Measurements from ENCODE around the gene SLC12A8.

SLC12A8 gene

DNA sequence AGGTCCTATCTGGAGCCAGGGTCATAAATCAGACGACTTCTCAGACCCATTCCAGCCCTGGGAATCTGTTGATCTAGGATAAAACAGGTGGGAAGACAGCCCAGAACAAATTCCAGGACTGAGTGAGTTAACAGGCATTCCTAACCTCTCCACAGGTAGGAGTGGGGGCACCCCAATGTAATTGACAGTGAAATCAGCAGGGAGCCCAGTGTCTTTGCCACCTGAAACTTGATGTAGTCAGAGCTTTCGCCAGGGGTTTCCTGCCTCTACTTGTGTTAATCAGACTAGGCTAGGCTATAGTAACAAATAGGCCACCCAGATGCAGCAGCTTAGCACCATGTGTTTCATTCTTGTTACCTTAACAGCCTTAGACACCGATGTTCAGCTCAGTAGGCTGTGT, 154.0 kb downstream of the SLC12A8 start:
- no peak for TF ChIP-seq ZFX (IDR thresholded peaks at IDR 0.05)
- TF ChIP-seq, protein P1, sequence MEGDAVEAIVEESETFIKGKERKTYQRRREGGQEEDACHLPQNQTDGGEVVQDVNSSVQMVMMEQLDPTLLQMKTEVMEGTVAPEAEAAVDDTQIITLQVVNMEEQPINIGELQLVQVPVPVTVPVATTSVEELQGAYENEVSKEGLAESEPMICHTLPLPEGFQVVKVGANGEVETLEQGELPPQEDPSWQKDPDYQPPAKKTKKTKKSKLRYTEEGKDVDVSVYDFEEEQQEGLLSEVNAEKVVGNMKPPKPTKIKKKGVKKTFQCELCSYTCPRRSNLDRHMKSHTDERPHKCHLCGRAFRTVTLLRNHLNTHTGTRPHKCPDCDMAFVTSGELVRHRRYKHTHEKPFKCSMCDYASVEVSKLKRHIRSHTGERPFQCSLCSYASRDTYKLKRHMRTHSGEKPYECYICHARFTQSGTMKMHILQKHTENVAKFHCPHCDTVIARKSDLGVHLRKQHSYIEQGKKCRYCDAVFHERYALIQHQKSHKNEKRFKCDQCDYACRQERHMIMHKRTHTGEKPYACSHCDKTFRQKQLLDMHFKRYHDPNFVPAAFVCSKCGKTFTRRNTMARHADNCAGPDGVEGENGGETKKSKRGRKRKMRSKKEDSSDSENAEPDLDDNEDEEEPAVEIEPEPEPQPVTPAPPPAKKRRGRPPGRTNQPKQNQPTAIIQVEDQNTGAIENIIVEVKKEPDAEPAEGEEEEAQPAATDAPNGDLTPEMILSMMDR (conservative IDR thresholded peaks at IDR 0.05): no peak
- no peak overlapping the region for H3K27ac ChIP-seq

DNA sequence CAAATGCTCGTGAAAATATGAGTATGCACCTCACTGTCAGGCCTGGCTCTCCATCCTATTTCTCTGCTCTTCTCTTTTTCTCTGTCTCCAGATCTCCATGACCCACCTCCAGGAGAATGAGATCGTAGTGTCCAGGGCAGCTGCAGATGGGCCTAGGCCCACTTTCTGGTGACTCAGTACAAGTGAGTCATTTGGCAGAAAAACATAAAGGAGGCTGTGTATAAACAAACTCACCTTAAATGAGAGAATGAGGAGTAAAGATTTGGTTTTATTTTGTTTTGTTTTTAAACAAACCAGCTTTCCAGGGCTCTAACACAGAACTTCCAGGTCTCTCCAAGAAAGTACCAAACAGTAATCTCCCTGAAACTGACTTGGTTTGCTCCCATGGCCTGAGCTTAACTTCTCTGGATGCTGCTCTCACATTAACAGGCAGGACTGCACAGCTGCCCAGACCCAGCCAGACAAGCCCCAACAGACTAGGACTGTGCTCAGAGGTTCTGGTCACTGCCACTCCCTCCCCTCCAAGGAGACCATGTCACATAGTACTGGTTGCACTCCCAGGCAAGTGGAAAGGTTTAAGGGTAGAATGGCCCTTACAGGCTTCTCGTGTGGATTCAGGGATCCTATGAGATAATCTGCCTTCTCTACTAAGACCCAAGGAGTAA, 155.2 kb downstream of the SLC12A8 start:
- TF ChIP-seq, protein P1 (conservative IDR thresholded peaks at IDR 0.05): no peak
- H3K27ac ChIP-seq: no peak overlapping the region

DNA sequence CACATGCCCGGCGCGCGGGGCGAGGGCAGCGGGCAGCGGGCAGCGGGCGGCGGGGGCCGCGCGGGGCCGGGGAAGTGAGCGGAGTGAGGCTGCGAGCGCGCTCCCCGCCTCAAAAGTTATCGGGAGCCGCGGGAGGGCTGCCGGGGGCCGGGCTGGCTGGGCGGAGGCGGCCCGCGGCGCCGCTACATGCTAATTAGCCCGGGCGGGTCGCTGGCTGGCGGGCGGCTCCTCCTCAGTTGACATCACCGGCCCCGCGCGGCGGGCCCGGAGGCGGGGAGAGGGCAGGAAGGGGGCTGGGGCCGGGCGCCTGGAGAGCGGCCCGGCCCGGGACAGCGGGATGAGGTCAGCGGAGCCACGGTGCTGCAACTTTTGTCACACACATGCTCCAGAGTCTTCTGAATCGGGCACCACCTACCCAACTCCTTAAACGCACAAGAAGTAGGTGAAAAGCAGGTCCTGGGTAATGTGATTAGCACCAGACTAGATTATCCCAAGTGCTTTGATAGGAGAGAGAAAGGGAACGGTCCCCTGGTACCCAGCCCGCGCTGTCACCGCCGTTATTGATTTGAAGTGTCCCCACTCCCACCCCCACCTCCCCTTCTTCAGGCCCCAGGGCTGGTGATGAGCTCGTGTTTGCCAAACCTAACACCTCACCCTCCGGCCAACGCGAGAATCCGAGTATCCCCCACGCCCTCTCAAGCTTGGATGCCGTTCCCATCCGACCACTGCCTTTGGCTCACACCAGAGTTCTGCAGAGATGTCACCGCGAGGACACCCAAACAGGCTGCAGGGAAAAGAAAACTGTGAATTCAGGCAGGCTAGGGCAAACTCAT, 156.4 kb downstream of the SLC12A8 start, which contains the start of gene HEG1:
HEG1 (minus strand) TSS at position 85 of the 833 bp plus-strand sequence. CDS start 107 bp downstream, outside the sequence.
- TF ChIP-seq ZFX (IDR thresholded peaks at IDR 0.05): no peak
- TF ChIP-seq, protein P1 (conservative IDR thresholded peaks at IDR 0.05): 0 out of 2 replicates have a peak, but pooled peaks have one; percentile 30
- H3K27ac ChIP-seq: peak within 1 kb of the TSS; percentile 14; the same call in 1 of the 2 replicates

DNA sequence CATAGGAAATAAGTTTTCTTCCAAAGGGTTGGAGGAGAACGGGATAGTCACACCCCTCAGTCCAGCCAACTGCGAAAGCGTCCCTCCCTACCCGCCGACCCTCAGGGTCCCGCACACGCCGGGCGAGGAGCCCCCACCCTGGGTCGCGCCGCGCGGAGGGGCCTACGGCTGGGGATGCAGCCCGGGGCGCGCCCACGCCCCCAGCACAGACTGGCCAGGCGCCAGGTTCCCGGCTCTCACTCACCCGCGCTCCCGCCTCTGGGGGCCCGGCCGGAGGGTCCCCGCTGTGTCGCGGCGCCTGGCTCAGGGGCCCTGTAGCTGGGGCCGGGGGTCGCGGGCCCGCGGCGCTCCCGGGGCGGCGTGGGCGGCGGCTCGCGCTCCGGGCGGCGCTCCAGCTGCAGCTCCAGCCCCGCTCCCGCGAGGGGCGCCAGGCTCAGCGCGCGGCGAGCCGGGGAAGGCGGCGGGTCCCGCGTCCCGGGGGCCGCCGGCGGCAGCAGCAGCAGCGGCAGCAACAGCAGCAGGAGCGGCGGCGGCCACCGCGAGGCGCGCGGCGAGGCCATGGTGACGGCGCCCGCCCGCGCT, 157.1 kb downstream of the SLC12A8 start:
- H3K27ac ChIP-seq: peak overlapping the region; percentile 14; the same call in 1 of the 2 replicates

DNA sequence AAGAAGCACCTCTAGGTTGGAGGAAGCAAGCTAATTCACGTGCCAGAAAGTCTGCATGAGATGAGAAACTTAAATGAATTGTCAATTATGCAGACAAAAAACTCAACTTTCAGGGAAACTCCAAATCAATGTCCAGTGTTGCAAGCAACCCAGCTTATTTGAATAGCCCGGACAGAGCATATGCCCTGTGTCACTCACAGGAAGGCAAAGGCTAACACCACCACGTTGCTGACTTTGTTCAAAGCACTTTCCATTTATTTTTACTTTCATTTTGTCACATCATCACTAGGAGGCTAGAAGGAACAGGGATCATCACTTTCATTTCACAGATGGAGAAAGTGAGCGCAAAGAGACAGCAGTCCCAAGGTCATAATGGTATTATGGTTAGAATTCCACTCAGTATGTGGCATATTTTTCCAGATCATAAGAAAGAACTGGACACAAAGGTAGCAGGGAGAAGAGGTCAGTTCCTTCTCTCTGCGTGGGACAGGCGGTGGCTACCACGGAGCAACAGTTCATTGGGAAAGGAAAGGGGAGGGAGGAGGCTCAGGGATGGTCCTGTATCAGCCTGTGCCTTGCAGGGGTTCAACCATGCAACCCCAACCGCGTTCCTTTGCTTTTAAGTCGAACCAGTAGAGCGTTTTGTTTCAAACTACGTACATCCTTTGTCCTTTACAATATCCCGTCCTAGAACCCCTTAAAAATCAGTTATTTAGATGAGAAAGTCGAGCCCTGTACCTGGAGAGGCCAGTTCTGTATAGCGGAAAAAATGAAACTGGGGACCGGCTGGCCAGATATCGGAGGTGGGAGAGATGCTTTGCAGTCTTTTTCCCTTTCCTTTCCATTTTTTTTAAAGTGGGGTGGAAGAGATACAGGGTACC, 157.9 kb downstream of the SLC12A8 start:
- TF ChIP-seq, protein P1 (conservative IDR thresholded peaks at IDR 0.05): no peak
- TF ChIP-seq ZFX (IDR thresholded peaks at IDR 0.05): no peak
- no peak overlapping the region; the same call in 1 of the 2 replicates for H3K27ac ChIP-seq

More for the DNA sequence above, 157.1 kb downstream of the SLC12A8 start:
- TF ChIP-seq, protein P1 (conservative IDR thresholded peaks at IDR 0.05): peak; percentile 44
- TF ChIP-seq ZFX (IDR thresholded peaks at IDR 0.05): no peak

DNA sequence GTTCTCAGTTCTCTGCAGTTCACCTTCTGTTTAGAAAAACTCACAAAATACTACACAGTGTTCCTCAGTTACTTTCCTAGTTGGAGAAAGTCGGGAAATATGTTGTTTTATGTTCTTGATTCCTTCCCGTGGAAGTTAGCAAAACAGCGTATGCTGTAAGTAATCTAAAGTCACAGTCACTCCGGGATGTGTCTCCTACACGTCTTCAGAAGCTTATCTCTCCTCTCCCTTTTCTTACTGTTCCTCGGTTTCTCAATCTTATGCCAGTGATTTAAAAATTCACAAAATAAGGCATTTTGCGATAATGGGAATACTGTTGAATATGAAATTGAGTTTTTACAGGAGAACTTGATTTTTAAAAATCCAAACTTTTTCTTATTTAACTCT, 158.5 kb downstream of the SLC12A8 start:
- TF ChIP-seq ZFX (IDR thresholded peaks at IDR 0.05): no peak
- TF ChIP-seq, protein P1 (conservative IDR thresholded peaks at IDR 0.05): no peak
- H3K27ac ChIP-seq: no peak overlapping the region

All from C4-2B (cell line).